ENCODE results near the gene ROBO1. TPM values are rescaled to one million over a fixed set of nuclear protein-coding genes. Genes with fewer than 3 reads are reported as not detected.
"Not testable (repeated sequence)": the region's sequence is repeated elsewhere in the genome, so short reads cannot be mapped to it uniquely, and the experiment has no call there.

ROBO1 gene
- total RNA-seq, 1 donor from 2014 or later, result 73.8 TPM

- Mint-ChIP-seq H3K4me3 (ENCODE audit: unreplicated experiment) (no peak overlapping the region), H3K27me3 (ENCODE audit: unreplicated experiment) (no peaks in the 10 kb centered on the region), H3K4me1 (ENCODE audit: unreplicated experiment) (peaks cover 40% of the 10 kb centered on the region), H3K27ac (ENCODE audit: unreplicated experiment) (peak overlapping the region; percentile 24), H3K9me3 (ENCODE audit: unreplicated experiment) (no peaks in the 10 kb centered on the region), H3K36me3 (ENCODE audit: unreplicated experiment) (peaks cover 1% of the 10 kb centered on the region)
- no peak for DNase-seq (ENCODE audit: extremely low spot score, unreplicated experiment)
- no peak for TF ChIP-seq CTCF (IDR thresholded peaks at IDR 0.05)
Measured at GRCh38 chr3:78724859-78725258, 1042.9 kb downstream of the ROBO1 start.

DNA sequence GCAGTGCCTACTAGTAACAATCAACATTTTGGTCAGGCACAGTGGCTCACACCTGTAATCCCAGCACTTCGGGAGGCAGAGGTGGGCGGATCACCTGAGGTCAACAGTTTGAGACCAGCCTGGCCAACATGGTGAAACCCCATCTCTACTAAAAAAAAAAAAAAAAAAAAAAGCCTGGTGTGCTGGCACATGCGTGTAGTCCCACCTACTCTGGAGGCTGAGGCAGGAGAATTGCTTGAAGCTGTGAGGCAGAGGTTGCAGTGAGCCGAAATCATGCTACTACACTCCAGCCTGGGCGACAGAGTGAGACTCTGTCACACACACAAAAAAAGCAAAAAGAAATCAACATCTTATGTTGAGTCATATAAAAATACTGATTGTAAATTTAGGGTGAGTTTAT, 1043.4 kb downstream of the ROBO1 start:
- not testable (repeated sequence) for H3K27me3 Mint-ChIP-seq (ENCODE audit: unreplicated experiment); H3K36me3 Mint-ChIP-seq (ENCODE audit: unreplicated experiment); DNase-seq (ENCODE audit: extremely low spot score, unreplicated experiment); H3K4me3 Mint-ChIP-seq (ENCODE audit: unreplicated experiment); H3K9me3 Mint-ChIP-seq (ENCODE audit: unreplicated experiment)
- H3K27ac Mint-ChIP-seq (ENCODE audit: unreplicated experiment), result peak overlapping the region; percentile 40
- peaks cover 39% of the 10 kb centered on the region for H3K4me1 Mint-ChIP-seq (ENCODE audit: unreplicated experiment)

GRCh38 chr3:78721771-78722543, 1045.8 kb downstream of the ROBO1 start:
- Mint-ChIP-seq H3K9me3 (ENCODE audit: unreplicated experiment) (no peaks in the 10 kb centered on the region), H3K36me3 (ENCODE audit: unreplicated experiment) (peaks cover 7% of the 10 kb centered on the region), H3K4me1 (ENCODE audit: unreplicated experiment) (peaks cover 24% of the 10 kb centered on the region), H3K27ac (ENCODE audit: unreplicated experiment) (no peak overlapping the region), H3K27me3 (ENCODE audit: unreplicated experiment) (no peaks in the 10 kb centered on the region), H3K4me3 (ENCODE audit: unreplicated experiment) (no peak overlapping the region)
- DNase-seq (ENCODE audit: extremely low spot score, unreplicated experiment), result no peak
- no peak for TF ChIP-seq CTCF (IDR thresholded peaks at IDR 0.05)

DNA sequence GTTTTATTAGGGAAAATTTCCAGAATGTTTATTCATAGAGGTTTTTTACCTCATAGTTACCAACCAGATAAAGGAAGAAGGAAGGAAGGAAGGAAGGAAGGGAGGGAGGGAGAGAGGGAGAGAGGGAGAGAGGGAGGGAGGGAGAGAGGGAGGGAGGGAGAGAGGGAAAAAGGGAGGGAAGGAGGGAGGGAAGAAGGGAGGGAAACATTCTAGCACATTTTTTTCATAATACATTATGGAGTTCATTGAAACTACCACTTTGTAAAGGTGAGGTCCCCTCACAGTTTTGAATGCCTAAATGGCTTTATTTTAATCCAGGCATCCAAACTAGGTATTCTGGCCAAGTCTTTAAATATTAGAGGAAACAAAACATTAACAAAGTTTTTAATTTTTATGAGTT, 1049.1 kb downstream of the ROBO1 start:
- no peak overlapping the region for H3K27ac Mint-ChIP-seq (ENCODE audit: unreplicated experiment)
- no peaks in the 10 kb centered on the region for H3K27me3 Mint-ChIP-seq (ENCODE audit: unreplicated experiment)
- H3K36me3 Mint-ChIP-seq (ENCODE audit: unreplicated experiment), result peaks cover 21% of the 10 kb centered on the region
- no peaks in the 10 kb centered on the region for H3K9me3 Mint-ChIP-seq (ENCODE audit: unreplicated experiment)
- no peak overlapping the region for H3K4me3 Mint-ChIP-seq (ENCODE audit: unreplicated experiment)
- DNase-seq (ENCODE audit: extremely low spot score, unreplicated experiment), result no peak
- H3K4me1 Mint-ChIP-seq (ENCODE audit: unreplicated experiment), result peaks cover 7% of the 10 kb centered on the region
- TF ChIP-seq CTCF (IDR thresholded peaks at IDR 0.05), result no peak

DNA sequence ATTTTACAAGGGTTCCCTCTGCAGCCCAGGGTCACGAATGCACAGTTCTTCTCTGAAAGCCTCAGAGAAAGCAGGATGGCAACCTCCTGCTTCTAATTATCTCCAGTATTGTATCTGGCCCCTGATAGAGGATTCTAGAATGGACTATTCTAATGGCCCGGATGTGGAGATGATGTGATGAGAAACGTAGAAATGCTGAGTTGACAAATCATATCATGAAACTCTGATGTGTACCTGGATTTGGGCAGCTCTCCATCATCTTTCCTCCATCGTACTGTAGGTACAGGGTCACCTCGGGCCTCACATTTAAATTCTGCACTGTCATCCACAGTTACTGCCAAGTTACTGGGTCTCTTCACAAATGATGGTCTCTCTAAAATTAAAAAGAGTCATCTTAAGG, 1050.8 kb downstream of the ROBO1 start:
- H3K4me1 Mint-ChIP-seq (ENCODE audit: unreplicated experiment), result peaks cover 9% of the 10 kb centered on the region
- TF ChIP-seq CTCF (IDR thresholded peaks at IDR 0.05), result no peak
- DNase-seq (ENCODE audit: extremely low spot score, unreplicated experiment), result no peak
- no peak overlapping the region for H3K27ac Mint-ChIP-seq (ENCODE audit: unreplicated experiment)
- H3K36me3 Mint-ChIP-seq (ENCODE audit: unreplicated experiment), result peaks cover 21% of the 10 kb centered on the region
- no peaks in the 10 kb centered on the region for H3K9me3 Mint-ChIP-seq (ENCODE audit: unreplicated experiment)
- no peaks in the 10 kb centered on the region for H3K27me3 Mint-ChIP-seq (ENCODE audit: unreplicated experiment)
- H3K4me3 Mint-ChIP-seq (ENCODE audit: unreplicated experiment), result no peak overlapping the region

Data from osteocyte (in vitro differentiated cells).